ENCODE results near the gene CACNA1I.

GRCh38 chr22:39554151-39554550, 16.4 kb upstream of the CACNA1I start:
- TF ChIP-seq POLR2A (IDR thresholded peaks at IDR 0.05; ENCODE audit: control extremely low read depth in 1 of 2, low read depth in 2 of 2, low read length in 2 of 2) (no peak), YY1 (IDR thresholded peaks at IDR 0.05; ENCODE audit: low read depth, low read length) (no peak), CTCF (IDR thresholded peaks at IDR 0.05; ENCODE audit: control extremely low read depth in 1 of 3, insufficient read depth in 1 of 3, low read depth in 1 of 3, low read length in 3 of 3) (no peak)
